Hepatocyte (in vitro differentiated cells): ENCODE data around the gene GRHL1.

Source experiments
- EZH2 ChIP-seq: fragments of 200-600 bp; sonication (generic); IDR thresholded peaks from 2 replicates; pipeline ENCODE4 v1.6.1; 2016; ENCODE audit warnings: antibody characterized with exemption, mild to moderate bottlenecking, borderline replicate concordance
- EZH2phosphoT487 ChIP-seq: fragments of 200-600 bp; sonication (generic); IDR thresholded peaks from one replicate; pipeline ENCODE4 v1.6.1; 2018; ENCODE audit warnings: antibody characterized with exemption, mild to moderate bottlenecking, low read depth, moderate library complexity; ENCODE audit not compliant: unreplicated experiment, severe bottlenecking
- TF ChIP-seq, protein P1 (sequence below): fragments of 200-600 bp; sonication (generic); IDR thresholded peaks from 2 replicates; pipeline ENCODE4 v1.5.1; 2016; ENCODE audit warnings: antibody characterized with exemption, mild to moderate bottlenecking; ENCODE audit not compliant: poor library complexity

DNA sequence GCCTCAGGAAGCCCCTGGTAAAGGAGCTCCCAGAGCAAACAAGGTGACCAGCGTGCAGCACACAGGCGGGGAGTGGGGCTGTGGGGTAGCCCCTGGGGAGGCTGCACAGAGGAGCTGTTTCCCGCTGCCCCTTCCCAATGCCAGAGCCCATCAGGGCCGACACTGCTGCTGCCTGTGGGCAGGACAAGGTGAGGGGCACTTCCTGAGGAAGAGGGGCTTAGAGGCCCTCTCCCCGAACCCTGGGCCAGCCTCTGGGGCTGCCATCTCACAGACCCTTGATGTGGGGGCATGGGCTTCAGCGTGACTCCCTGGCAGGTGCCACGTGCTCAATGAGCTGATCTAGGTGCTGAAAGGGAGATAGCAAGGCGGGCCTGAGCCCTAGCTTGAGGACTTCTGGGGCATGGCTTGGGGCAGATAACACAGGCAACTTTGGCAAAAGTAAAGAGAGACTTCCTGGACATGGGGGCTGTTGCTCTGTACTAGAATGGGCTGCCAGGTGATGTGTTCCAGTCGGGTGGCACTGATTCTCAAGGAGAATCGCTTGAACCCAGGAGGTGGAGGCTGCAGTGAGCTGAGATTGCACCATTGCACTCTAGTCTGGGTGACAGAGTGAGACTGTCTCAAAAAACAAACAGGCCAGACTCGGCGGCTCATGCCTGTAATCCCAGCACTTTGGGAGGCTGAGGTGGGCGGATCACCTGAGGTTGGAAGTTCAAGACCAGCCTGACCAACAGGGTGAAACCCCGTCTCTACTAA is 81.9 kb downstream of the GRHL1 start:
- no peak for TF ChIP-seq EZH2
- TF ChIP-seq, protein P1, sequence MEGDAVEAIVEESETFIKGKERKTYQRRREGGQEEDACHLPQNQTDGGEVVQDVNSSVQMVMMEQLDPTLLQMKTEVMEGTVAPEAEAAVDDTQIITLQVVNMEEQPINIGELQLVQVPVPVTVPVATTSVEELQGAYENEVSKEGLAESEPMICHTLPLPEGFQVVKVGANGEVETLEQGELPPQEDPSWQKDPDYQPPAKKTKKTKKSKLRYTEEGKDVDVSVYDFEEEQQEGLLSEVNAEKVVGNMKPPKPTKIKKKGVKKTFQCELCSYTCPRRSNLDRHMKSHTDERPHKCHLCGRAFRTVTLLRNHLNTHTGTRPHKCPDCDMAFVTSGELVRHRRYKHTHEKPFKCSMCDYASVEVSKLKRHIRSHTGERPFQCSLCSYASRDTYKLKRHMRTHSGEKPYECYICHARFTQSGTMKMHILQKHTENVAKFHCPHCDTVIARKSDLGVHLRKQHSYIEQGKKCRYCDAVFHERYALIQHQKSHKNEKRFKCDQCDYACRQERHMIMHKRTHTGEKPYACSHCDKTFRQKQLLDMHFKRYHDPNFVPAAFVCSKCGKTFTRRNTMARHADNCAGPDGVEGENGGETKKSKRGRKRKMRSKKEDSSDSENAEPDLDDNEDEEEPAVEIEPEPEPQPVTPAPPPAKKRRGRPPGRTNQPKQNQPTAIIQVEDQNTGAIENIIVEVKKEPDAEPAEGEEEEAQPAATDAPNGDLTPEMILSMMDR = no peak
- no peak for TF ChIP-seq EZH2phosphoT487
